ENCODE results near the gene KDM2A.

KDM2A gene

DNA sequence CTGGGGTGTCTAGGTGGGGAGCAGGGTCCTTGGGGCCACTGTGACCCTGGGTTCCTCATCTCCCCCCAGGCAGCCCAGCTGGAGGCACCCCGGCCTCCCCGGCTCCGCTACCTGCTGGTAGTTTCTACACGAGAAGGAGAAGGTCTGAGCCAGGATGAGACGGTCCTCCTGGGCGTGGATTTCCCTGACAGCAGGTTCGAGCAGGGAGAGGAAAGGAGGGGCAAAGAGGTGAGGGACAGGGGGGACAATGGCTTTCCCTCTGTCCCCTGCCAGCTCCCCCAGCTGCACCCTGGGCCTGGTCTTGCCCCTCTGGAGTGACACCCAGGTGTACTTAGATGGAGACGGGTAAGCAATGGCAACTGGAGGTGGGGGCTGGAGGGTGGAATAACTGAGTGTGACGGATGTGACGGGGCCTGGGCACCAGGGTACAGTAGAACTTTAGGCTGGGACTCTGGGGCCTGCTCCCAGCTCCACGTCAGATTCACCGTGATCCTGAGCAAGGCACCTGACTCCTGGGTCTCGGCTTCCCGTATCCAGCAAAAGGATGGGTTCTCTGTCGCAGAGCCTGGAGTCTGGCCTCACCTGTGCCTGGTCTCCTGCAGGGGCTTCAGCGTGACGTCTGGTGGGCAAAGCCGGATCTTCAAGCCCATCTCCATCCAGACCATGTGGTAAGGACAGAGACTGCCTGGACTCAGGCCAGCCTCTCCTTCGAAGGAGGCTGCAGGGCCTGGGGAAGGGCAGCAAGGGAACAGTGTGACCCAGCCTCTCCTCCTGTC, 187.9 kb downstream of the KDM2A start:
- DNase-seq = no peak

DNA sequence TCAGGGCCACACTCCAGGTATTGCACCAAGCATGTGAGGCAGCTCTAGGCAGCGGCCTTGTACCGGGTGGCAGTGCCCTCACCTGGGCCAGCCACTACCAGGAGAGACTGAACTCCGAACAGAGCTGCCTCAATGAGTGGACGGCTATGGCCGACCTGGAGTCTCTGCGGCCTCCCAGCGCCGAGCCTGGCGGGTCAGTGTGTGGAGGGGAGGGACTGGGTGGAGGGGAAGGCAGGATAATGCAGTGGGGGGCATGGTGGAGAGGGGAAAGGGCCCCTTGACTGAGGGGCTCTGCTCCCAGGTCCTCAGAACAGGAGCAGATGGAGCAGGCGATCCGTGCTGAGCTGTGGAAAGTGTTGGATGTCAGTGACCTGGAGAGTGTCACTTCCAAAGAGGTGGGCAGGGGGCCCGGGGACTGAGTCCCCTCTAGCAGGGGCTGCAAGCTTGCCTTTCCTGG, 188.5 kb downstream of the KDM2A start:
- no peak for DNase-seq
